H1 (cell line): Measurements from ENCODE around the gene HIBADH. TPM values are rescaled to one million over a fixed set of nuclear protein-coding genes. Genes with fewer than 3 reads are reported as not detected.

Experiments
- CTCF ChIA-PET: fragments of 300-600 bp; sonication (Branson Sonifier 250); formaldehyde crosslinking; loops from one replicate; lab custom pipeline; 2021; ENCODE audit not compliant: partially characterized antibody; lab: Charles Lee
- POLR2A ChIA-PET: fragments of 300-600 bp; sonication (Branson Sonifier 250); formaldehyde crosslinking; loops from one replicate; lab custom pipeline; 2021; ENCODE audit warnings: inconsistent platforms; ENCODE audit not compliant: partially characterized antibody; lab: Charles Lee
- DNase-seq, 2 experiments: peaks; one replicate each; pipeline versions ENCODE4 v3.0.0 to v3.0.0-alpha.2; 2010 to 2022; ENCODE audit warnings: low spot score in 2 of 2, low read depth in 1 of 2, mixed read lengths in 1 of 2
- FAIRE-seq: peaks from 2 replicates; lab custom pipeline; 2011; peaks lifted over from hg19 to GRCh38; lab: Jason Lieb, UNC
- H2AFZ ChIP-seq: 2 replicates; pipeline ENCODE4 v1.8.1; 2012; ENCODE audit warnings: low read length, inconsistent platforms
- H2AK5ac ChIP-seq: 2 replicates; pipeline ENCODE4 v1.6.1; 2013; ENCODE audit warnings: low read depth, low read length
- H2BK120ac ChIP-seq: replicated peaks from 2 replicates; pipeline ENCODE3; 2013; ENCODE audit warnings: low read depth, low read length, inconsistent platforms
- H2BK12ac ChIP-seq: 2 replicates; pipeline ENCODE4 v1.6.1; 2013; ENCODE audit warnings: low read depth, low read length
- H2BK15ac ChIP-seq: 2 replicates; pipeline ENCODE4 v1.6.1; 2013; ENCODE audit warnings: low read length
- H2BK20ac ChIP-seq: 2 replicates; pipeline ENCODE4 v1.6.1; 2013; ENCODE audit warnings: low read length
- H2BK5ac ChIP-seq: 2 replicates; pipeline ENCODE4 v1.6.1; 2013; ENCODE audit warnings: low read depth, low read length
- H3K14ac ChIP-seq: 2 replicates; pipeline ENCODE4 v1.6.1; 2013; ENCODE audit warnings: inconsistent platforms; ENCODE audit not compliant: insufficient read length
- H3K18ac ChIP-seq: 2 replicates; pipeline ENCODE4 v1.6.1; 2013; ENCODE audit warnings: low read length; ENCODE audit errors: extremely low read depth
- H3K23ac ChIP-seq: 2 replicates; pipeline ENCODE4 v1.6.1; 2013; ENCODE audit warnings: inconsistent platforms; ENCODE audit not compliant: insufficient read length
- H3K23me2 ChIP-seq: 2 replicates; pipeline ENCODE4 v1.6.1; 2013; ENCODE audit warnings: low read depth, low read length
- H3K27ac ChIP-seq: 2 replicates; pipeline ENCODE4 v1.6.1; 2011; ENCODE audit warnings: low read depth, low read length, inconsistent platforms
- H3K27me3 ChIP-seq, 4 experiments: replicated peaks in 1 of 4; 1 replicate in 1 of 4; 2 replicates in 3 of 4; pipeline versions ENCODE4 v1.6.1 to v1.8.1; 2011 to 2013; ENCODE audit warnings: low read length in 3 of 4, mild to moderate bottlenecking in 3 of 4, inconsistent platforms in 2 of 4, mixed read lengths in 2 of 4, moderate library complexity in 1 of 4; ENCODE audit not compliant: control insufficient read depth in 3 of 4, insufficient read depth in 3 of 4; ENCODE audit errors: extremely low read depth in 1 of 4
- H3K36me3 ChIP-seq, 4 experiments: 2 replicates each; pipeline versions ENCODE4 v1.6.1 to v1.8.1; 2011 to 2013; ENCODE audit warnings: mild to moderate bottlenecking in 4 of 4, low read length in 3 of 4, moderate library complexity in 2 of 4, control low read depth in 1 of 4, inconsistent platforms in 1 of 4; ENCODE audit not compliant: insufficient read depth in 4 of 4, control insufficient read depth in 2 of 4
- H3K4ac ChIP-seq: replicated peaks from 2 replicates; pipeline ENCODE3; 2013; ENCODE audit warnings: low read length, low read depth, mixed read lengths, inconsistent platforms; ENCODE audit not compliant: insufficient read length
- H3K4me1 ChIP-seq, 4 experiments: replicated peaks in 1 of 4; 1 replicate in 1 of 4; 2 replicates in 3 of 4; pipeline versions ENCODE4 v1.6.1 to v1.8.1; 2011 to 2013; ENCODE audit warnings: low read length in 3 of 4, inconsistent platforms in 2 of 4, mixed read lengths in 1 of 4; ENCODE audit not compliant: insufficient read depth in 4 of 4, control insufficient read depth in 3 of 4
- H3K4me2 ChIP-seq, 2 experiments: 2 replicates each; pipeline versions ENCODE4 v1.6.1 to v1.8.1; 2011 to 2013; ENCODE audit warnings: low read depth in 2 of 2, low read length in 2 of 2, control low read depth in 1 of 2, inconsistent platforms in 1 of 2, mild to moderate bottlenecking in 1 of 2; ENCODE audit not compliant: insufficient read depth in 1 of 2
- H3K4me3 ChIP-seq, 4 experiments: fragments of 200-600, 300-600 bp in 1 of 4; sonication (generic), shearing (Covaris generic), sonication (Bioruptor Twin) in 1 of 4; 2 replicates each; pipeline versions ENCODE4 v1.5.1 to v1.8.1; 2011 to 2016; ENCODE audit warnings: low read length in 4 of 4, low read depth in 3 of 4, control low read depth in 2 of 4, inconsistent platforms in 2 of 4, mild to moderate bottlenecking in 2 of 4, mixed read lengths in 1 of 4, moderate library complexity in 1 of 4; ENCODE audit not compliant: insufficient read depth in 2 of 4; ENCODE audit errors: extremely low read depth in 1 of 4
- H3K56ac ChIP-seq: replicated peaks from 2 replicates; pipeline ENCODE3; 2013; ENCODE audit warnings: low read depth, mild to moderate bottlenecking, mixed read lengths, low read length, inconsistent platforms; ENCODE audit not compliant: insufficient read length
- H3K79me1 ChIP-seq: 2 replicates; pipeline ENCODE4 v1.6.1; 2013; ENCODE audit warnings: low read depth, low read length, control low read depth
- H3K79me2 ChIP-seq, 2 experiments: 2 replicates each; pipeline versions ENCODE4 v1.6.1 to v1.8.1; 2012 to 2013; ENCODE audit warnings: low read length in 2 of 2, mild to moderate bottlenecking in 2 of 2, inconsistent platforms in 1 of 2; ENCODE audit not compliant: insufficient read depth in 2 of 2, control insufficient read depth in 1 of 2
- H3K9ac ChIP-seq, 4 experiments: replicated peaks in 1 of 4; 1 replicate in 1 of 4; 2 replicates in 3 of 4; pipeline versions ENCODE4 v1.6.1 to v1.8.1; 2011 to 2013; ENCODE audit warnings: low read depth in 3 of 4, low read length in 3 of 4, control low read depth in 2 of 4, mild to moderate bottlenecking in 2 of 4, moderate library complexity in 2 of 4, inconsistent platforms in 1 of 4; ENCODE audit errors: extremely low read depth in 1 of 4
- H3K9me3 ChIP-seq, 2 experiments: 2 replicates each; pipeline versions ENCODE4 v1.6.1 to v1.8.1; 2012 to 2013; ENCODE audit warnings: mild to moderate bottlenecking in 2 of 2, moderate library complexity in 2 of 2, control low read depth in 1 of 2, inconsistent platforms in 1 of 2, low read depth in 1 of 2, low read length in 1 of 2, mixed read lengths in 1 of 2; ENCODE audit not compliant: insufficient read depth in 2 of 2
- H4K20me1 ChIP-seq, 2 experiments: replicated peaks in 1 of 2; 2 replicates each; pipeline versions ENCODE3 to v1.8.1; 2011 to 2013; ENCODE audit warnings: inconsistent platforms in 2 of 2, low read length in 2 of 2, mild to moderate bottlenecking in 1 of 2; ENCODE audit not compliant: insufficient read depth in 2 of 2, control insufficient read depth in 1 of 2
- H4K5ac ChIP-seq: 2 replicates; pipeline ENCODE4 v1.6.1; 2013; ENCODE audit warnings: low read length, low read depth, mixed read lengths, inconsistent platforms; ENCODE audit not compliant: insufficient read length
- H4K8ac ChIP-seq: 2 replicates; pipeline ENCODE4 v1.8.0; 2013; ENCODE audit warnings: mild to moderate bottlenecking, moderate library complexity, low read length, inconsistent platforms; ENCODE audit not compliant: insufficient read depth; ENCODE audit errors: extremely low read depth
- H4K91ac ChIP-seq: replicated peaks from 2 replicates; pipeline ENCODE3; 2013; ENCODE audit warnings: low read length, mixed read lengths, inconsistent platforms; ENCODE audit not compliant: insufficient read length
- HDAC2 ChIP-seq, 2 experiments: fragments of 300-600 bp in 1 of 2; sonication (generic) in 1 of 2; IDR thresholded peaks; 2 replicates each; pipeline ENCODE4 v1.6.1; 2011 to 2012; ENCODE audit warnings: low read depth in 2 of 2, low read length in 2 of 2, mild to moderate bottlenecking in 2 of 2, moderate library complexity in 2 of 2, borderline replicate concordance in 1 of 2, inconsistent platforms in 1 of 2
- NANOG ChIP-seq: IDR thresholded peaks from 2 replicates; pipeline ENCODE4 v1.6.1; 2011; ENCODE audit warnings: low read length, low read depth, mild to moderate bottlenecking, inconsistent platforms; ENCODE audit not compliant: insufficient read depth, poor library complexity, severe bottlenecking
- WGBS, 2 experiments: shearing (Covaris generic) in 1 of 2; methylation state at CpG; one replicate each; pipeline versions ENCODE4 v1.1.6 to v1.1.7; 2013 to 2015; ENCODE audit warnings: low lambda C conversion rate in 2 of 2, mixed read lengths in 2 of 2, inconsistent platforms in 1 of 2, low coverage in 1 of 2, missing lambda C conversion rate in 1 of 2; ENCODE audit not compliant: insufficient replicate concordance in 2 of 2, insufficient coverage in 1 of 2, insufficient read length in 1 of 2; ENCODE audit errors: extremely low coverage in 1 of 2, missing lambda C conversion rate in 1 of 2; 5-methylcytosine and 5-hydroxymethylcytosine counted together
- polyA plus RNA-seq, 7 experiments: library from polyadenylated mRNA; depleted of rRNA in 3 of 7; stranded (reverse) in 5 of 7; unstranded in 2 of 7; fragments of >200 nt in 5 of 7; fragments of 200-250 nt in 2 of 7; gene quantifications; 1 replicate in 5 of 7; 2 replicates in 1 of 7; 4 replicates in 1 of 7; pipeline versions ENCODE4 v1.2.1 to v1.2.3, GENCODE V29; 2011 to 2013; ENCODE audit warnings: missing spikeins in 2 of 7, mixed read lengths in 2 of 7
- total RNA-seq: library from RNA; stranded (reverse); fragmentation: NEBNext Ultra II Directional; extraction: Animal tissue kit (Norgen Biotek cat#: 25700); gene quantifications from 2 replicates; pipeline ENCODE4 v1.2.1, GENCODE V29; 2021

Gene HIBADH
- total and polyA plus RNA-seq, 2 of the 8 experiments (the other 6 are each of a cell fraction or from before 2014, with no cell fraction given): 30.1 to 39.5 TPM

GRCh38 chr7:27602766-27603165 is 59.9 kb downstream of the HIBADH start:
- Histone ChIP-seq H3K36me3 (no peaks in the 10 kb centered on the region), H2BK120ac (no peak overlapping the region), H4K8ac (no peak overlapping the region), H2BK20ac (no peak overlapping the region), H4K20me1 (no peaks in the 10 kb centered on the region), H3K14ac (no peak overlapping the region), H2BK5ac (no peak overlapping the region), H4K91ac (no peak overlapping the region), H2AK5ac (no peak overlapping the region), H3K27ac (no peak overlapping the region), H3K79me1 (no peaks in the 10 kb centered on the region), H3K9me3 (no peaks in the 10 kb centered on the region), H3K9ac (no peak overlapping the region), H4K5ac (peak overlapping the region; percentile 100), H3K56ac (no peak overlapping the region), H3K23me2 (no peaks in the 10 kb centered on the region), H3K4me1 (peaks cover 0 to 21% (median 4%) of the 10 kb centered on the region in 4 experiments; a peak in 5 of 7 replicates), H2AFZ (no peak overlapping the region), H3K27me3 (no peaks in the 10 kb centered on the region), H3K79me2 (no peaks in the 10 kb centered on the region), H3K4ac (no peak overlapping the region), H3K4me2 (peak overlapping the region; percentile 32 to 64), H3K4me3 (peak overlapping the region in 2 of 4 experiments; percentile 20 to 52; a peak in 4 of 8 replicates), H2BK15ac (no peak overlapping the region), H2BK12ac (no peak overlapping the region), H3K23ac (no peak overlapping the region), H3K18ac (no peak overlapping the region; the same call in 1 of the 2 replicates)
- WGBS, 2 experiments: 1% methylated on average over 4 of the region's 4 CpGs; no CpG with 5 or more reads in 1 of the 2 experiments
- CTCF ChIA-PET: interaction anchor here (0.6 kb wide), 1 partner anchor 335 kb away, joined by 6 read pairs; no protein-coding TSS in a partner anchor
- DNase-seq (peak in 1 of 2 experiments; percentile 39), FAIRE-seq (peak; percentile 99)
- POLR2A ChIA-PET: no interaction called here
- peak; percentile 85 for TF ChIP-seq NANOG
- TF ChIP-seq HDAC2 (IDR thresholded peaks at IDR 0.05; ENCODE audit: borderline replicate concordance in 1 of 2, low read depth in 2 of 2, low read length in 2 of 2): peak; percentile 51 to 79; a peak in 2 of 4 replicates
